ENCODE data around the gene ICAM3. TPM values are rescaled to one million over a fixed set of nuclear protein-coding genes. Genes with fewer than 3 reads are reported as not detected.

Gene ICAM3
- total and polyA plus RNA-seq, 10 of the 15 experiments (the other 5 are each of a cell fraction or from before 2014, with no cell fraction given), result 5.5 to 152 (median 90.7) TPM

- DNase-seq (ENCODE audit: low read depth, low spot score) (no peak), FAIRE-seq (no peak), ATAC-seq (no peak)
- peaks cover 4 to 10% of the 10 kb centered on the region in 2 experiments; a peak in 3 of 4 replicates for H3K36me3 ChIP-seq (ENCODE audit: control insufficient read depth in 2 of 2, insufficient read depth in 2 of 2, low read length in 1 of 2)
- SMC1A ChIA-PET (ENCODE audit: uncharacterized antibody, unreplicated experiment), result no interaction called here
- CTCF ChIA-PET, result no interaction called here
- in situ Hi-C loops (cut with MboI), result no loop called here
- intact Hi-C loops (cut with micrococcal nuclease; ENCODE audit: unreplicated experiment), result no loop called here
- no peak overlapping the region for H3K4me3 ChIP-seq
- H2AFZ ChIP-seq (ENCODE audit: control insufficient read depth, low read depth, low read length), result no peak overlapping the region
- H3K9ac ChIP-seq (ENCODE audit: control insufficient read depth, insufficient read depth, low read length), result no peak overlapping the region
- no peaks in the 10 kb centered on the region for H4K20me1 ChIP-seq (ENCODE audit: control insufficient read depth, insufficient read depth)
- TF ChIP-seq TARDBP (IDR thresholded peaks at IDR 0.05; ENCODE audit: borderline replicate concordance) (no peak), SPI1 (IDR thresholded peaks at IDR 0.05; ENCODE audit: borderline replicate concordance, insufficient read depth, low read depth, low read length) (no peak), ZNF274 (IDR thresholded peaks at IDR 0.05; ENCODE audit: insufficient read depth, insufficient read length) (no peak), POLR2AphosphoS5 (IDR thresholded peaks at IDR 0.05; ENCODE audit: low read length) (no peak), KDM1A (IDR thresholded peaks at IDR 0.05; ENCODE audit: borderline replicate concordance) (no peak), TCF3 (IDR thresholded peaks at IDR 0.05; ENCODE audit: borderline replicate concordance, insufficient read depth, low read depth, low read length) (no peak), EED (IDR thresholded peaks at IDR 0.05; ENCODE audit: low read depth) (no peak), SMARCA5 (IDR thresholded peaks at IDR 0.05) (no peak), ELK1 (IDR thresholded peaks at IDR 0.05; ENCODE audit: low read depth, low read length) (no peak)
- no peaks in the 10 kb centered on the region for H3K9me3 ChIP-seq (replicated peaks; ENCODE audit: control insufficient read depth, insufficient read depth, low read length)
- BruUV-seq (replicated peaks), result no TSS peak
- peaks cover 25% of the 10 kb centered on the region for H3K4me1 ChIP-seq (ENCODE audit: control insufficient read depth, insufficient read depth, low read length)
- RAD21 ChIA-PET (ENCODE audit: unreplicated experiment), result interaction anchor here (0.5 kb wide), 1 partner anchor 41 kb away, joined by 3 read pairs; no protein-coding TSS in a partner anchor
- no peaks in the 10 kb centered on the region for H3K27me3 ChIP-seq (replicated peaks in 1 of 2; ENCODE audit: control insufficient read depth in 2 of 2, insufficient read depth in 2 of 2, low read length in 1 of 2)
- 93% methylated on average over 26 of the region's 26 CpGs for WGBS (ENCODE audit: insufficient coverage, insufficient replicate concordance, low lambda C conversion rate, missing lambda C conversion rate)
- H3K79me2 ChIP-seq (ENCODE audit: control insufficient read depth, insufficient read depth, low read length), result peaks cover 48% of the 10 kb centered on the region
- POLR2A ChIA-PET, result interaction anchor here (0.6 kb wide), 1 partner anchor 28 kb away, joined by 3 read pairs; no protein-coding TSS in a partner anchor
- H3K27ac ChIP-seq (ENCODE audit: control insufficient read depth, insufficient read depth), result no peak overlapping the region
- no peak overlapping the region for H3K4me2 ChIP-seq (ENCODE audit: control insufficient read depth, insufficient read depth)
These were observed 4.0 kb downstream of the ICAM3 start for GRCh38 chr19:10335352-10335985.
